GM08714 (cell line): Measurements from ENCODE around the gene OCSTAMP.

Experiments
- H3K4me3 ChIP-seq: fragments of 200-500 bp; sonication (Bioruptor generic); 2 replicates; pipeline ENCODE4 v1.5.1; 2014; ENCODE audit warnings: mild to moderate bottlenecking, low read length, inconsistent platforms
- ZNF274 ChIP-seq: IDR thresholded peaks from 2 replicates; pipeline ENCODE4 v1.6.1; 2012; ENCODE audit warnings: mild to moderate bottlenecking, low read depth, low read length

OCSTAMP gene

DNA sequence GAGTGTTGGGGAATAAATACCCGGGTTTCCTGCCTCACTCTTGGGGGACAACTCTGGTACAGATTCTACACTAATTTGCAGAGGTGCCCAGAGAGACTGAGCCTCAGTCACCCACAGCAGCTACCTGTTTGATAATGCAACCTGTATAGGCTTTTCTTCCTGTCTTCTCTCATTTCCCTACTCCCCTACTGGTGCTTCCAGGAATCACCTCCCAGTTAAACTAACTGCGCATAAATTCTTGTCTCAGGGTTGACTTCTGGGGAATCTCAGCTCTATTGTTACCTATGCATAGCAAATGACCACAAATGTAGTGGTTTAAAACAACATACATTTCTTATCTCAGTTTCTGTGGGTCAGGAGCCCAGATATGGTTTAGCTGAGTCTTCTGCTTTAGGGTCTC, 11.3 kb downstream of the OCSTAMP start:
- no peak overlapping the region for H3K4me3 ChIP-seq
- TF ChIP-seq ZNF274 = no peak

DNA sequence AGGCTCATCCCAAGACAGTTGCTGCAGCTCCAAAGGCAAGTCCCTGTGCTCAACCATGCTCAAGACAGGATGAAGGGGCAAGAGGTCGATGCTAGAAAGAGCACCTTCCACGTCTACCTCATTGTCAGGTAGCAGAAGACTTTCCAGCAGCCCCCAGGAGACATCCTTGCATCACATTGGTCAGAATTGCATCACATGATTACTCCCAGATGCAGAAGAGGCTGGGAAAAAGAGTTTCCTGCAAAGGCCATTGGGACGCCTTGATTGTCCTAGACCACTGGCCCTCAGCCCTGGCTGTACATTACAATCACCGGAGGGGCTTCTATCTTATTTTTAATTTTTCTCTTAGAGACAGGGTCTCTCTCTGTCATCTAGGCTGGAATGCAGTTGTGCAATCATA, 19.8 kb downstream of the OCSTAMP start:
- no peak for TF ChIP-seq ZNF274
- H3K4me3 ChIP-seq = no peak overlapping the region

DNA sequence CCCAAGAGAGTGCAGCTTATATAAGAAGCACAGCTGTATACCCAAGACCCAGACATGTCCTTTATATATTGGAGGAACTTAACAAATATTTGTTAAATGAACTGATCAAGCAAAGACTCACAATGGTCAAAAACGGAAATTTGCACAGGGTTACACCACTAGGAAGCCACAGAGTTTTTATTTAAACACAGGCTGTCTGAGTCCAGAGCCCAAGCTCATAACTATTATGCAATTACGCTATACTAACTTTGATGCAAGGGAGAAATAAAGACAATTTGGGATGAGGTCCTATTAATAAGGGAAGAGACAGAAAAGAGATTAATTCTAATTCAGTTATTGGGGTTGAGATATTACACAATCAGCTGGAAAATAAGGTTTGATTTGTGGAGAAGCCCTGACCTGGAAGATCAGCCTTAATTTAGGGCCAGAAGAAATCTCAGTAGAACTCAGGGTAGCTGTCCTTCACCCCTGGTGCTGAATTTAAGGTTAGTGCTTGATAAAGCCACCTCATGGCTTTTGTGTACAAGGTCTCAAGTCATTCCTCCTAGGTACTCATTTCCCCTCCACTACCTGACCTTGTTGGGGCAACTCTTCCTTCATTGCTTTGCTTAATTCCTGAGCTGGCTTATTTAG, 26.6 kb downstream of the OCSTAMP start:
- H3K4me3 ChIP-seq = no peak overlapping the region
- no peak for TF ChIP-seq ZNF274

DNA sequence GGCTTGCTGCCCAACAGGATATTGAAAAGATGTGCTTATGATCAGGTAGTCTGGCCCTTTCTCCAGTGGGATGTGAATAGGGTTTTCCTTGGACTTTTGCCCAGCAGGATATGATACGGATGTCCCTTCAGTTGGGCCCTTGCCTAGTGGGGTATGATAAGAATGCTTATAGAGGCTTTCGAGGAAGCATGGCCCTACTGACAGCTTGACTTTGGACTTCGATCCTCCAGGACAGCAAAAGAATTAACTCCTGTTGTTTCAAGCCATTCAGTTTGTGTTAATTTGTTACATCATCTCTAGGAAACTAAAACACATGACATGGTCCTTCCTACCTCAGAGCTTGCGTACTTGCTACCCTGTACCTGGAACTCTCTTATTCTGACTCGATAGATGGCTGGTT, 27.3 kb downstream of the OCSTAMP start:
- no peak overlapping the region for H3K4me3 ChIP-seq
- TF ChIP-seq ZNF274 = no peak

DNA sequence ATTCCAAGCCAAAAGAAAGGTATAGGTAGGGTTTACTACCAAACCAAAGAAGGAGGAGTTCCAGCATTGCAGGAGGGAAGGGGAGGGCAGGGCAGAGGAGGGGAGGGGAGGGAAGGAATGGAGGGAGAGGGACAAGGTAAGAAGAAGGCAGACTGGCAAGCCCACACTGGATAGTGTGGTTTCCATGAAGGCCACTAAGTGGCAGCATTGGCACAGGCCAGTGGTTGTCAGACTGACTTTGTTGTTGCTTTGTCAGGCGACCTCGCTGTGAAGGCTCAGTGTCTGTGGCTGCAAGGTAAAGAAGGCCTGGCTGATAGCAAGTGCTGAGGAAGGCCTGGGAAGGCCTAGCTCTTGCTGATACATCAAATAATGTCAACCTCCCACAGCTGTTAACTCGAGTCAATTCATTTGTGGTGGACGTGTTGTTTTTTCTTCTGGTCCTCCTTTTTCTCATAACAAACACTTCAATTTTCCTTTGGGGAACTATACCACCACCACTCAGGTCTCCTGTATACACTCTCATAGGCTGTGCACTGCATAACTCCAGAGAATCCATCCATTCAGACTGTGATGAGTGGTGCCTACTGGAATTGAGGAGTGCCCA, 29.4 kb downstream of the OCSTAMP start:
- no peak overlapping the region for H3K4me3 ChIP-seq
- TF ChIP-seq ZNF274 = no peak

DNA sequence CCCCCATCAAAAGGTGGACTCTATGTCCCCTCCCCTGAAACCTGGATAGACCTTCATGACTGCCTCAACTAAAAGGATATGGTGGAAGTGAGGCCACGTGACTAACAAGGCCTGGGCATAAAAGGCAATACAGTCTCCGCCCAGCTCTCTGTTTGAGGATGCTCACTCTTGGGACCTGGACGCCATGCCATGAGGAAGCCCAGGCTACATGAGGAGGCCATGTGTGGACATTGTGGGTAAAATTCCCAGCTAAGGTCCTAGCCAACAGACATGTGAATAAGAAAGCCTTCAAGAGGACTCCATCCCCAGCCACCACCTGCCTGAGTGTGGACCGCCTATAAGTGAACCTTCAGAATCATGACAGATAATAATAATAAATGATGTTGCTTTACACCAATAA, 29.9 kb downstream of the OCSTAMP start:
- no peak overlapping the region for H3K4me3 ChIP-seq
- TF ChIP-seq ZNF274 = no peak

DNA sequence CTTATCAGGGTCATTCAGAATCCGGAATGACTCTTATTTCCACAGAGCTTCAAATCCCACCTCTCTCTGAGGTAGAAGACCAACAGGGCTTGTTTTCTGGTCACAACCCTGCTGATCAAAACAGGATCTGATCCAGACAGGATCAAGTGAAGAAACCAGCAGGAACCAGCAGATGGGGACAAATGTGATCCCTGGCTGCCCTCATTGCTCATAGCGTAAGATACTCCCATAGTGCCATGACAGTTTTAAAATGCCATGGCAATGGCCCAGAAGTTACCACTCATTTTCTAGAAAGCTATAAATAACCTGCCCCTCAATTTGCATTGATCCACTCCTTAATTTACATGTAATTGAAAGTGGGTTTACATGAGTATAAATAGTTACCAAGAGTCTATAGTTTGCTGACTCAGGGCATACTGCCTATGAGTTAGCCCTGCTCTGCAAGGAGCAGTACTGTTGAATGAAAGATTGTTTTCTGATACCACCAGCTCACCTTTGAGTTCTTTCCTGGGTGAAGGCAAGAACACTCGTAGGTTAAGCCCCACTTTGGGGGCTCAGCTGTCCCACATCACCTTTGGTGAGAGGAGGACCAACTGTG, 30.9 kb downstream of the OCSTAMP start:
- TF ChIP-seq ZNF274 = no peak

DNA sequence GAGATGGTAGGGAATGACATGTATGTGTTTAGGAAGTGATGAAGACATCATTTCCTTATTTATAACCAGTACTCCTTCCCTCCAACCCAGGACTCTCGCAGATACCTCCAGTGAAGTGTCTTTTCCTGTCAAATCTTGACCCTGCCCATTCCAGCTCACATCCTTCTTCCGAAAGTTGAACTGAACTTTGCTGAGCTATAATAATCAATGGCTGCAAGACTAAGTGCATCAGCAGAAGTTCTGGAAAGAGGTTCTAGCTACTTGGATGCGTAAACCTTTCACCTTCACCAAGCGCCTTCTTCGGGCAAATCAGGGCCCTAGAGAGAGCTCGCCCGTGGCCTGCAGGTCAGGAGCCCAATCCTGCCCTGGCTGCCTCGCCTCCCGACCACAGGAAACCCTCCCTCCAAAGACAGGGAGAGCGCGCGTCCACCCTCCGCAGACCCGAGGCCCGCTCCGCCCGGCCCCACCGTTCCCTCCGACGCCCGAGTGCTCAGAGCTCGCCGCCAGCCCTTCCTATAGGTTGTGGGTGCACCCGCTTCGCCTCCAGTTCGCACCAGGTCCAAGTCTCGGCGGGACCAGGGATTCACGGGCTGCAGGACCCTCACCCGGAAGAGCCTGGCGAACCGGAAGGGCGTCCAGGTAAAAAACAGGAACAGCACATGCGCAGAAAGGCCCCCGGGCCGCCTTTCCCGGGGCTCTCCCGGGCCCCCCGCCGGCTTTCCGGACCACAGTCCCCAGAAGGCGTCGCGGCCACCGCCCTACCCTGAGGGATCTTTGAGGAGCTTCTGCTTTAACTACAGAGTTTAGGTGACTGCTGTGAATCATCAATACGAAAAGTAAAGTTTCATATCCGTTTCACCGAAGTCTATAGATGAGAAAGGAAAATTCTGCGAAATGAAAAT, 37.3 kb downstream of the OCSTAMP start, which contains the start of gene ZNF334:
TSS of gene ZNF334 (minus strand) at position 617 of the 902 bp plus-strand sequence. CDS start 1,457 bp downstream, outside the sequence.
- H3K4me3 ChIP-seq = peak within 1 kb of the TSS; percentile 70
- no peak for TF ChIP-seq ZNF274

More for the DNA sequence above, 30.9 kb downstream of the OCSTAMP start:
- H3K4me3 ChIP-seq = no peak overlapping the region

DNA sequence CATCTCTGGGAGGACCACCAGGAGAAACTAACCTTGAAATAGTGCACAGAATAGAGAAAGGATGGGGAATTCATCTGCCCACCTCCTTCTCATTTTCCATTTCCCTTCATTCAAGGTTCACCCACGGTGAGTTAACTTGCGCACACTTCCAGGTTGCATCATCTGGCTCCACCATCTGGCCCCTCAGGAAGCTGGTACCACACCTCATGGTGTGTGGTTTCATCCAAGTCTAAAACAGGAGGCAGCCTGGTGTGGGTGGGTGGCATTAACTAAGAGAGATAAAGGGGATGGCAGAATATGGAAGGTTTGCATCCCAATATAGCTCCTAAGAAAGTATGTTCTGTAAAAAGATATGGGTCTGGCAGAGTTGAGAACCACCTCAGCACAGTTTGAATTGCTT, 40.9 kb downstream of the OCSTAMP start:
- no peak overlapping the region for H3K4me3 ChIP-seq
- no peak for TF ChIP-seq ZNF274

DNA sequence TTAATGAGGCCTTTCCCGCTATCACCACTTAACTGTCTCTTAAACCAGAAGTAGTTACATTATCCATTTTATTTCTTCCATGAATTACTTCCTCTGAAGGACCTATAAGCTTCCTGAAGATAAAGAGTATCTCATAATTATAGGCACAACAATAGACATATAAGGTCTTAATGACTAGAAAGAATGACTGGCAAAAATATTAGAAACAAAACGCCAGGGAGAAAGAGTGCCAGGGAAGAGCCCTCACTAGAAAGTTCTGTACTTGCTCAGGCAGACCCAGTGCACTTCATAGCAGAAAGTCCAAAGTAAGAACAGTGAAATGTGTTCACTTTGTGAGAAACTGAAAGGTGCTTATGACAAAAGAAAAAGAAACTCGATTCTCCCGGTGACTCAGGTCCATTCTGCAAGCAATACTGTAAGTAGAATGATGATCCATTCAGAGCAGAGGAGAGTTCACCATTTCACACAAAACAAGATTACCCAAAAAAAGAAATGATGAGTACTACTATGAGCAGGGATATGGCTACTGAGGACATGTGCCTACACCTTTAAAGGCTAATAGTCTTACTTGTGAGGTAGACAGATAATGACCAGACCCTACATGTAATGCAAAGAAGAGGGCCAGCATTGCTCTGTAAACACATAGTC, 42.6 kb downstream of the OCSTAMP start:
- no peak for TF ChIP-seq ZNF274

DNA sequence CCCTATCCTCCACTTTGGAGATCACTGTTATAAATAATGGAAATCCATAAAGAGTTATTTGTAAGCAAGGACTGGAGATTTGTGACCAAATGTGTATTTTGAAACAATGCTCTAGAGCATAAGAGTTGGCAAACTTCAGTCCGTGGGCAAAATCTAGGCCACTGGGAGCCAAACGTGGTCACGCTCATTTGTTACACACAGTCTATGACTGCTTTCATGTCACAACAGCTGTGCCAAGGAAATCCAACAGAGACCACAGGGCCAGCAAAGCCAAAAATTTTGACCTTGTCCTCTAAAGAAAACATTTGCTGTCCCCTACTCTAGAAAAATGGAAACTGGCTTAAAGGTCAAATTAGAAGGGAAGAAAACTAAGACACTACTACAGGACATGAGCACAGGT, 44.9 kb downstream of the OCSTAMP start:
- no peak overlapping the region for H3K4me3 ChIP-seq
- no peak for TF ChIP-seq ZNF274

More for the DNA sequence above, 42.6 kb downstream of the OCSTAMP start:
- no peak overlapping the region for H3K4me3 ChIP-seq

DNA sequence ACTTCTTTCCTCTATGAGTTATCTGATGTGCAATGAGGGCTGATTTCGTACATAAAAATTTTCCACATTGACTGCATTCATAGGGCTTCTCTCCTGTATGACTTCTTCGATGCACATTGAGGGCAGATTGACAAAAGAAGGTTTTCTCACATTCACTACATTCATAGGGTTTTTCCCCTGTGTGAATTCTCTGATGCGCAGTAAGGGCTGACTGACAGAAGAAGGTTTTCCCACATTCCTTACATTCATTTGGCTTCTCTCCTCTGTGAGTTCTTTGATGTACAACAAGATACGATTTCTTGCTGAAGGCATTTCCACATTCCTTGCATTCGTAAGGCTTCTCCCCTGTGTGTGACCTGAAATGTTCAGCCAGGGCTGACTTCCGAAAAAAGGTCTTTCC, 48.5 kb downstream of the OCSTAMP start:
- TF ChIP-seq ZNF274 = peak; percentile 12; the same call in 1 of the 2 replicates
- H3K4me3 ChIP-seq = no peak overlapping the region

DNA sequence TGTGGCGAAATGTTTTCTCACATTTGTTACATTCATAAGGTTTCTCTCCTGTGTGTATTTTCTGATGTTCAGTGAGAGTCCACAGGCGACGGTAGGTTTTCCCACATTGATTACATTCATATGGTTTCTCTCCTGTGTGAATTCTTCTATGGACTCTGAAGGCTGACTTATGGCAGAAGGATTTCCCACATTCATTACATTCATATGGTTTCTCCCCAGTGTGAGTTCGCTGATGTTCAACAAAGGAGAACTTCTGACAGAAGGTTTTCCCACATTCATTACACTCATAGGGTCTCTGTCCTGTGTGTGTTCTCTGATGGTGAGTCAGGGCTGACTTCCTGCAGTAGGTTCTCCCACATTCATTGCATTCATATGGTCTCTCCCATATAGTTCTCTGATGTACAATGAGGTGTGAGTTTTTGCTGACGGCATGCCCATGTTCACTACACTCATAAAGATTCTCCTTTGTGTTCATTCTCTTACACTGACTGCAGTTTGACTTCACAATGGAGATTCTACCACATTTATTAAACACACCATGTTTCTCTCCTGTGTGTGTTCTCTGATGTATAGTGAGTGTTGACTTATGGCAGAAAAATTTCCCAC, 49.0 kb downstream of the OCSTAMP start:
- H3K4me3 ChIP-seq = no peak overlapping the region
- no peak for TF ChIP-seq ZNF274

DNA sequence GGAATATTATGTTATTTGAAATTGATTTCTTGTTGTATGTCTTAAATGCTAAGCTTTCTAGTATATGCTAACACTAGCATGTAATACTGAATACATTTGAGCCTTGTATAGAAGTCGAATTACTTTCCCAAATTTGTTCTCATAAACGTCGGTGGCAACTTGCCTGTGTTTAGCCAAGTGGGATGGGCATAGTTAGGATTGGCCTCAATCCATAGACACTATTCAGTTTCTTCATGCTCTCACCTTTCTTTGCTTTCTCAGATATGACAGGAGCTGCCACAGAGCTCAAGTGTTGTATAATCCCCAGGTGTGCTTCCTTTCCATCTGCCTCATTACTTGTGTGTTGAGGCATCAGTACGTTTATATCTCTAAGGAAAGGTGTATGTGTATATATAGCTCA, 56.4 kb downstream of the OCSTAMP start:
- H3K4me3 ChIP-seq = no peak overlapping the region
- no peak for TF ChIP-seq ZNF274
